NCI-H2227 treated with DMSO at 0.1 percent for 48 hours (cell line): ENCODE data around the gene PIK3R5.
"Not testable (repeated sequence)": the region's sequence is repeated elsewhere in the genome, so short reads cannot be mapped to it uniquely, and the experiment has no call there.

Experiments used
- DNase-seq: peaks from one replicate; lab custom pipeline; 2025; lab: John Stamatoyannopoulos, UW

Gene PIK3R5

DNA sequence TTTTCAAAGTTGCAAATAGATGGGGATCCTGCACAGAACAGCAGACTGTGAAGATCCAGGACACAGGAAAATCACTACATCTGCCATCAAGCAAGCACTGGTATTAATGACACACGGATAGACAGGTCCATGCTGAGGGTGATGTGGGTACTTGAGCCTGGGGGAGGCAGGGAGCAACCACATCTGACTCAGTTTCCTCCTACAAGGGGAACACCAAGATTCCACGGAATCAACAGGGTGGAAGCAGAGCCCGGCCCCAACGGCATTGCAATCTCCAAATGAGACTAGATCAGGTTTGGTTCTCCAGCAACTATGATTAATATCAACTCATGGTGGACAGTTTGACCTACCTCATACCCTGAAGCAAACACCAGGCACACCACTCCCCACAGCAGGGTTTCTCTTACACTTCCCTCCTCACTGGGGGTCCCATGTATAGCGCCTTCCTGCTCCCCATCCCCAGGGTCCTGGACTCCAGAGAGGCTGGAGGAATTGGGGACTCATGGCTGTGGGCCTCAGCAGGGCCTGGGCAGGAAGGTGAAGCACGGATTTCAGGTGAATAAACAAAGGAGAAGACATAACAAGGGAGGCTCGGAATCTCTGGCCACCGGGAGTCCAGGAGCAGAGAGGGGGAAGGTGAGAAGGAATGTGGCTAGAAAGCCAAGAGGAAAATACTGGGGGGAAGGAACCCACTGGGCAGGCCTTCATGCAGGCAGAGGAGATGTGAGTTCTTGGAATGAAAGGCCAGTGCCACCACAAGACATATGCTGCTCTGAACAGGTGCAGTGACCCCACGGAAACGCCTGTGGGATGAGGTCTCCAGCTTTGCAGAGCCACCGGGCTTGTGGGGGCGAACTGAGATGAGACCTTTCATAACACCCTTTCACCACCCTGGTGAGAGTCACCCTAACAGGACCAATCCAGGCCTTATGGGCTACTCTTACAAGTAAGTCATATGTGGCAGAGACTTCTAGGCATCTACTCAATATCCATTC, 68.6 kb downstream of the PIK3R5 start:
- no peak for DNase-seq

DNA sequence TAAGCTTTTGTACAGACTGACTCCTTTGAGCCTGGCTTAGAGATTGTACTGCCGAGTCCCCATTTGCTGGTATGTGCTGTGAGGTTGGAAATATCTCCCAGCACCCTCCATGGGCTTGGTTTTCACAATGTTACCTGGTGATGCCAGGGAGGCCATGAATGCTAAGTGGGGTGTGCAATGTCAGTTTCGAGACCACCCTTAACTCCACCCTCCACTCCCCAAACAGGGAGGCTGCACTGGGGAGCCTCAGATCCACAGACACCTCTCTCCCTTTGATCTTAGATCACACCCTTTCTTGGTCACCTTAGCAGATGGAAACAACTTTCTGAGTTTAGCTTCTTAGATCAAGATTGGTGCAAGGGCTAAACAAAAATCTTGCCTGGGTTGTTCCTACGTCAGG, 69.4 kb downstream of the PIK3R5 start:
- no peak for DNase-seq

DNA sequence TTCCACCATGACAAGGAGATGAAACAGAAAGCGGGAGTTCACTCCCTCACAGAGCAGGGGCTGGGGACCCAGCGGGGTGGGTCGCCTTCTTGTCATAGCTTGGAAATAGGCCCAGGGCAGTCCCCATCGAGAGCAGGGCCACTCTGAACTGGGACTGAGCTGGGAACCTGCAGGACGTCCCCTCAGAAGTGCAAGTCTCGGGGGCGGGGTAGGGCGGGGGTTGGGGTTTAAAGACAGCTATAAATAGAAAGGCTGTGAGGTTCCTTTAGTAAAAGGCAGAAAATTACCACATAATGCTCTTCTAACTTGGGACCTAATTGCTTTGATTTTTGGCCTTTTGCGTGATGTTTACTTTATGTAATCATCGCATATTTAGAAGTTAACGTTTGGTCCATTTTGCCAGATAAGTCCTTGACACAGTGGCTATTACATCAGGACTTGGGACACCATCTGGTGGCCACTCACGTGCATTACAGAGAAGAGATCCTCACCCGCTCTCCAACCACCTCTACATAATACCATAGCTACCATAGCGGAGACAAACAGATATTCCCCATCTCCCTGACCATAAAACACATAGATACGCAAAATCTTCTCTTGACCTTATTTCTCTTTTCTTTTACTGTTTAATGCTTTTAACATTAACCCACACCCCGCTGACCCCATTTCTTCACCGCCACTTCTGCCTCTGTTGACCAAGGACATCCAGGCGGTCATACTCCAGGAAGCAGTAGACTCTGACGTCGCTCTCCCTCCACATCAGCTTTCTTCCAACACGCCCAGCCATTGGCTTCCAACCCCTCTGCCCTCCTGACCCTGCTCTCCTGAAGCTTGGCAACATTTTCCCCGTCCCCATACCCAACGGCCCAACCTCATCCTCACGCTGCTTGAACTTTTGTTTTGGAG, 70.6 kb downstream of the PIK3R5 start:
- DNase-seq, result peak; percentile 14

DNA sequence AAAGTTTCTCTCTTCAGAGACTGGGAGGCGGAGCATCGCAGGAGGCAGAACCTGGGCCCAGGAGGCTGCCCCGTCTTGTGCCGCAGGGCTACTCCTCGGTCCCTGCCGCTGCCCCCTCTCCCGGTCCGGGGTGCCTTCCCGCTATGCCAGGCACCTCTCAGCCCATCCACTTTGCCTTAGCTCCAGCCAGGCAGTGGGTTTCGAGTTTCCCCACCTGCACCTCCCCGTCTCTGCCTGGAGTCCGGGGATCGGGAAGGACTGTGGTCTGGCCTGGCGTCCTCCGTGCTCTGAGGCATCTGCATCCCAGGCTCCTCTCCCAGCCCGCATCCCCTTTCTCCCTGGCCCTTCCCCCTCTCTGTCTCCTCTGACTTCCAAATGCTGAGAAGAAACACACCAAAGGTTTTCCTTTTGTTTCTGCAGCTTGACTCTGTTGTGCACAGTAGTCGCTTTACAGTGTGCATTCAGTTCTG, 71.3 kb downstream of the PIK3R5 start:
- no peak for DNase-seq

DNA sequence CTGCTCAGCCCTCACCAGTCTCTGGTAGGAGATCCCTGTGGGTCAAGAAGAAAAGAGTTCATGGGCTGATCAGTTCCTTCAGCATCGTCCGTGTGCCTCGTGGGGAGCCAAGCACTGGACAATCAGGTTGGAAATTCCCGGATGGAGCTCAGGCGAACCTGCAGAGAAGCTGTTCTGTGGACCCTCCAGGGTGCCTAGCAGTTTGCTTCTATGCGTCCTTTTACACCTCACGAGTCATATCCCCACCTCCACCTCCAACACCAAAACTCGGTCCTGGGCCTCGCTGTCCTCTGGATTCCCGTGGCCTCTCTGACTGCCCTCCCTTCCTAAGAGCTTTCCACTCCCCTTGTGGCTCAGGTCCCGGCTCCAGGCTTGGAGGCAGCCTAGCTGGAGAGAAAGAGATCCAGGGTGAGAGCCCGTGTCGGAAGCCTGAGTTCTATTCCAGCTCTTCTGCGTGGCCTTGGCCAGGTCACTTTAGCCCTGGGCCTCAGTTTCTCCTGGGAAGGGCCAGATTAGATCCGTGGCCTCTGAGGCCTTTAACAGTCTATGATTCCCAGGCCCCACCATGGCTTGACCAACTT, 71.8 kb downstream of the PIK3R5 start:
- no peak for DNase-seq

DNA sequence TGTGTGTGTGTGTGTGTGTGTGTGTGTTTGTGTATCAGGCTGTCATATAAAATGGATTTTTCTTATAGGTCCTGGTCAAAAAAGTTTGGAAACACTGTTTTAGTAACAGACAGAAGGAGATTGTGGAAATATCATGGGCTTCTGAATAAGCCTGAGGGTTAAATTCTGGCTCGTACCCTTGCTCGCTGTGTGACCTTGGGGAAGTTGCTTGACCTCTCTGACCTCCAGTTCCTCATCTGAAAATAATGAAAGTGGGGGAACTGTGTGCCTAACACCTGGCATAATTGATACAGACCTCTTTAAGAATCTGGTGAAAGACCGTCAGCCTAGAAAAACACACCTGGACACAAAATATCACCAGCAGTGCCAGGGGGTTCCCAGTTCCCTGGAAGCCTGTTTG, 72.4 kb downstream of the PIK3R5 start:
- no peak for DNase-seq

DNA sequence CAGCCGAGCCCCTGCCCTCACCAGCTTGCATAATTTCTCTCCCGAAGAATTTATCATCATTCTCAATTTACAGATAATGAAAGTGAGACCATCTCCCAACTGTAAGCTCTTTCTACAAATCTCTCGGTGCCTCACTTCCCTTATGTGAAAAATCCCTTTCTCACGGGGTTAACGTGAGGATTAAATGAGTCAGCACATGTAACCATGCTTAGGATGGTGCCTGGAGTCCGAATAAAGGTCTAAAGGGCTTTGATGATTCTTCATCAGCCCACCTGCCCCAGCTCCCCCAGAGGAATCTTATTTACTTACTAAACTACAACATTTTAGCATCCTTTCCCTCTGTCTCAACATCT, 73.2 kb downstream of the PIK3R5 start:
- no peak for DNase-seq

DNA sequence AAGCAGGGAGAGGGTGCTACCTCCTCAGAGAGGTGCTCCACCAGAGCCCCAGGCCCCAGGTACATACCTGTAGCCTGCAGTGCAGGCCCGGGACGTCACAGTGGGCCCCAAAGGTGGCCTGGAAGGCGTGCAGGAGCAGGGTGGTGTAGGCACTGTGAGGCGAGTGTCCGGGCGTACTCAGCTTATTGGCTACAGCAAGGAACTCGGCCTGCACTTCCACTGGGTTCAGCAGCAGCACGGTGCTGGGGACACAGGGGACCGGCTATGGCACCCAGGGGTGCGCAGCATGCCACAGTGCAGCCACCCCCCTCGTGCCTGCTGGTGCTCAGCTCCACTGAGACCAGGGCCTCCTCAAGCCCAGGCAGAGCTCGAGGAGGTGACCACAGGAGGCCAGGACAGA, 74.8 kb downstream of the PIK3R5 start:
- DNase-seq, result no peak

DNA sequence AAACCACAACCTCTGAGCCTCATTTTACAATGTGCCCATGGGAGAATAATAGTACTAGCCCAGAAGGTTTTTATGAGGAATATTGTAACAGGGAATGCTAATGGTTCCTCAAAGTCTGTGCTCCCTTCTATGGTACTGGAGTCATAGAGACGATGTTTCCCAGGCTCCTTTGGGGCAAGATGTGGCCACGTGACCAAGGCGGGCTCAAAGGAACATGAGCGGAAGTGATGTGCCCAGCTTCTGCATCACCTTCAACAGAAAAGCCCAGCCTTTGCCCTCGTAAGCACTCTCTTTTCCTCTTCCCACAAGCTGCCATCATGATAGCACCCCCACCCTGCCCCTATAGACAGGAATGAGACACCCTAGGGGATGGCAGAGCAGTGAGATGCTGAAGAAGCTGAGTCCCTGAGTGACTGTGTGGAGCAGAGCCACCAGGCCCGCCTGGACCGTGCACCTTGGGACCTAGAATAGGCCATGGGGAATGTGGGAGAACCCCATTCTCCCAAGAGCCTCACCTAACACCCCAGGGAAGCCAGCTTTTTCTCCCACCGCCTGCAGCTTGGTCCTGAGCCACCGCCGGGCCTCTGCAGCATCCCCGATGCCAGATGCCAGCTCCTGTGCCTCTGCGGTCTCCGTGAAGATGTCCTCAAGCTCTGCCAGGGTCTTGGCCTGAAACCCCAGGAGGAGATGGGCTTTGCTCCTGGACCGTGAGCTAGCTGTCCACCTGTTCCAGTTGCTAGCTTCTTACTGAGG, 75.9 kb downstream of the PIK3R5 start:
- DNase-seq, result no peak

DNA sequence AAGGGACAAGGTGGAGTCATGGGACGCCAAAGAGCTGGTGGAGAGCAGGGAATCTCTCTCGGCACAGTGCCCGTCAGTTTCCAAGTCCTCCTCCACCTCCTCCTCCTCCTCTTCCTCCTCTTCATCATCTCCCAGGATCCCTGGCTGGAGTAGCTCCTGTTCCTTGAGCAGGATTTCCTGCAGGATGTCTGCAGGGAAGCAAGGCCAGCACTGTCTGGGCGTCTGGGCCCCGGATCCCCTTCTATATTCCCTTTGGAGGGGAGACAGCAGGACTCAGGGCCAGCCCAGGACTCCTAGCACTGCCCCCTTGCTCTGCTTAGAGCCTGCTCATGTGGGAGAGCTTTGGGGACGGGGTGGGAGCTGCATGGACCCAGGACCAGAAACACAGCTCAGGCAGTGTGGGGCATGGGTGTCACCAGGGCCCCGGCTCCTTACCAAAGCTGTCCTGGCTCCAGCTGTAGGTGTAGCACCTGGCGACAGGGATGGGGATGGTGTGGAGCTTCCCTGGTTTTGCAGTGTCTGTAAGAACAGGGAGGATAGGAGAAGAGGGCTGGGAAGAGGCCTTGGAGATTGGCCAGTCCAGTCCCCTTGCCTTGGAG, 76.7 kb downstream of the PIK3R5 start:
- DNase-seq, result no peak

DNA sequence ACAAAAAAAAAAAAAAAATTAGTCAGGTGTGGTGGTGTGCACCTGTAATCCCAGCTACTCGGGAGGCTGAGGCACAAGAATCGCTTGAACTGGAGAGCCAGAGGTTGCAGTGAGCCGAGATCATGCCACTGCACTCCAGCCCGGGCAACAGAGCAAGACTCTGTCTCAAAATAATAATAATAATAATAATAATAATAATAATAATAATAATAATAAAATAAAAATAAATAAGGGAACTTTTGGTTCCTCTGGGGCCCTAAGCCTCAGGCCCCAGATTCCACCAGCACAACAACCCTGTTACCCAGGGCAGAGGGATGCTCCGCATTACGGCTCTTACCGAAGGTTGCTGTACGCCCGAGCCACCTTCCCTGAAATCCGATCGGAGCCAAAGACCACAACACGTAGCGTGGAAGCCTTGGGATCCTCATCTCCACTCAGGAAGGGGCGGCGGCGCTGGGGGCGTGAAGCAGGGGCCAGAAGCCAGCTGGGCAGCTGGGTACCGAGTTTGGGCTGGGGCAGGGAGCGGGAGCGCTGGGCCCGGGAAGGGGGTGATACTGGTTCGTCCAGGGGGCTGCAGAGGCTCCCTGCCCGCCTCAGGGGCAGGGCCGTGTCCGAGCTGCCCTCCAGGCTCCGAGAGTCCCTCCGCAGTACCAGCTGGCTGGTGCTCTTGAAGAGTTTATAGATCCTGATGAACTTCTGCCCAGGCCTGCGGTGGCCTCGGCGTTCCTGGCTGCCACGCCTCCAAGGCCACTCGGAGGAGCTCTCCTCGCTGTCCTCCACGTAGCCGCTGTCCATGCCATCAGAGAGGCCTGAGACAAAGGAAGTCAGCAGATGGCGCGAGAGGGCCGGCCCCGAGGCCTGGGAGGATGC, 77.4 kb downstream of the PIK3R5 start:
- no peak for DNase-seq

DNA sequence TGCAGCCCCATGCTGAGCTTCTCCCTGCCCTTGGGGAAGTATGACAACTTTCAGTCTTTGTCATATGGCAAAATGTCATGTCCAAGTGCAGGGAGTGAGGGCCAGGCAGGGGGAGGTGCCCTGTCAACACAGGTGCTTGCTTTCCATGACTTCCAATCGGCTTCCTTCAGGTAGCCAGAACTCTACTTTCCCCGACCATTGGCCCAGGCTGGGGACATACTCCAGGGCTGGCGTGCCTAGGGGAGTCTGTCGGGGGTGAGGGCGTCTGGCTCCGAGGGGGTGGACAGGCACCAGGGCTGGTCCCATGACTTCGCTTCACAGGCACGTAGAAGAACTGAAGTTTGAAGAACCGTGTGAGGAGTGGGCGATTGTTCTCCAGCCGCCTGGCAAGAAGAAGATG, 78.2 kb downstream of the PIK3R5 start:
- no peak for DNase-seq

DNA sequence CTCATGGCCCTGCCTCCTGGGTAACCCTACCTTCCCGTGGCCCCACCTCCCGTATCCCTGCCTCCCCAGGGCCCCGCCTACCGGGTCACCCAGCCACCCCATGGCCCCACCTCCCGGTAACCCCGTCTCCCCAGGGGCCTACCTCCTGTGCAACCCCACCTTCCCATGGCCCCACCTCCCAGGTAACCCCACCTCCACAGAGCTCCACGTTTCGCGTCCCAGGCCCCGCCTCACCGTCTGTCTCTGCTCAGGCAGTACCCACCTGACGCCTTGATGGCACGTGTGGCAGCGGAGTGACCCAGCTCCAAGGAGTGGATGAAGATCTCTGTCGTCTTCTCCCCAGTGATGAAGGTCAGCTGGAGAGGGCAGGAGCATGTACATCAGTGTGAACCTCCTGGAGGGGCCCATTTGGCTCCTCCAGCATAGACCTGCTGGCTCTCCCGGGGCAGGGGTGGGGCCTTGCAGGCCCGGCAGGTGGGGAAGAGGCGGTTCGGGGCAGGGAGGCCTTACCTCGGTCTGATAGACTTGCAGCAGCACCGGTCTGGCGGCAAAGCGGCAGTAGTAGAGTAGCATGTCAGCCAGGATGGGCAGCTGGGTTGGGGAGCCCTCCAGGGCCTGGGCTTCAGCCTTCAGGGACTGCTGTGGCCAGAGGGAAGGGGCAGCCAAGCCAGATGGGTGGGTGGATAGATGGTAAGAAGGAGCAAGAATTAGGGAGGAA, 79.4 kb downstream of the PIK3R5 start:
- DNase-seq, result no peak

DNA sequence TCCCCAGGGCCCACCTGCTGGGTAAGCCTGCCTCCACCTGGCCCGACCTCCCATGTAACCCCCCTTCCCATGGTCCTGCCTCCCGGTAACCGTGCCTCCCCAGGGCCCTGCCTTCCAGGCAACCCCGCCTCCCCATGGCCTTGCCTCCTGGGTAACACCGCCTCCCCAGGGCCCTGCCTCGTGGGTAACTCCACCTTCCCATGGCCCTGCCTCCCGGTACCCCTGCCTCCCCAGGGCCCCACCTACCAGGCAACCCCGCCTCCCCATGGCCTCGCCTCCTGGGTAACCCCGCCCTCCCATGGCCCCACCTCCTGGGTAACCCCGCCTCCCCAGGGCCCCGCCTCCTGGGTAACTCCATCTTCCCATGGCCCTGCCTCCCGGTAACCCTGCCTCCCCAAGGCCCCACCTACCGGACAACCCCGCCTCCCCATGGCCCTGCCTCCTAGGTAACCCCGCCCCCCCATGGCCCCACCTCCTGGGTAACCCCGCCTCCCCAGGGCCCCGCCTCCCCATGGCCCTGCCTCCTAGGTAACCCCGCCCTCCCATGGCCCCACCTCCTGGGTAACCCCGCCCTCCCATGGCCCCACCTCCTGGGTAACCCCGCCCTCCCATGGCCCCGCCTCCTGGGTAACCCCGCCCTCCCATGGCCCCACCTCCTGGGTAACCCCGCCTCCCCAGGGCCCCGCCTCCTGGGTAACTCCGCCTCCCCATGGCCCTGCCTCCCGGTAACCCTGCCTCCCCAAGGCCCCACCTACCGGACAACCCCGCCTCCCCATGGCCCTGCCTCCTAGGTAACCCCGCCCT, 80.1 kb downstream of the PIK3R5 start:
- DNase-seq, result not testable (repeated sequence)

DNA sequence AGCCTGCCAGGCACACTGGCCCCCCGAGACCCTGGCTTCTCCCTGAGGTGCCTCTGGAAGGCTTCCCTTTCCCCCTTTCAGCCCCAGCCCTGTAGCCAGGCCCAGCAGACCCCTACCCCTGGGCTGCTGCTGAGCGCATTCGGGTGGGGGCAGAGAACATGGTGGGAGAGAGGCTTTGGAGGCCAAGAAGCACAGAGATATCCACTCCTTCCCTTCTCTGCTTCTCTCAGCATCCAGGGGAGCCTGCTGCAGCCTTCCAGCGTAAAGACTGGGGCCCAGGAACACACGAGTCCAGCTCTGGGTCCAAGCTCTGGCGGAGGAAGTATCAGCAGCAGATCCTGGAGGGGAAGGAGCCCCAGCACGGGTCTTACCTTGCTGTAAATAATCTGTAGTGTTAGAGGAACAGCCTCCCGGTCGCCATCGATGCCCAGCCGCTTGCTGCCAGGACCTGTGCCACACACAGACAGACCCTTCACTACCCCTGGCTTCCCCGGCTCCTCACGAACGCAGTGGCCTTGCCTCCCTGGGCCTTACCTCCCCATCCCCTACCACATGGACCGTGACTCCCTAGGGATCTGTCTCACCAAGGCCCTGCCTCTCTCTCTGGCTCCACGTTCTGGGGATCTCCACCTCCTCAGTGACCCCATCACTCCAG, 81.0 kb downstream of the PIK3R5 start:
- no peak for DNase-seq

DNA sequence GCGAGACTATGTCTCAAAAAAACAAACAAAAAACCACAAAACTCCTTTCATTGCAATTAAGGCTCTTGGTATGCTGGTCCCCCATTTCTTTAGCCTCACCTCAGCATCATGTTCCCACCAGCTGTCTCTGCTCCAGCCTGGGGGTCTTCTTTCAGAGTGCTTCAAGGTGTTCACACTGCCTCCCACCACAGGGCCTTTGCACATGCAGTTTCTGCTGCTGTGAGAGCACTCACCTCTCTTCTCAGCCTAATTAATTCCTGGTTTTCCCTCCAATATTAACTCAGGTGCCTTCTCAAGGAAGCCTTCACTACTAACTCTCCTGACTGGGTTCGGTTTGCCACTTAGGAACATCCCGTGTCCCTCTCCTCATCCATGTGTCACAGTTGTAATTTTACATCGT, 82.2 kb downstream of the PIK3R5 start:
- DNase-seq, result no peak

DNA sequence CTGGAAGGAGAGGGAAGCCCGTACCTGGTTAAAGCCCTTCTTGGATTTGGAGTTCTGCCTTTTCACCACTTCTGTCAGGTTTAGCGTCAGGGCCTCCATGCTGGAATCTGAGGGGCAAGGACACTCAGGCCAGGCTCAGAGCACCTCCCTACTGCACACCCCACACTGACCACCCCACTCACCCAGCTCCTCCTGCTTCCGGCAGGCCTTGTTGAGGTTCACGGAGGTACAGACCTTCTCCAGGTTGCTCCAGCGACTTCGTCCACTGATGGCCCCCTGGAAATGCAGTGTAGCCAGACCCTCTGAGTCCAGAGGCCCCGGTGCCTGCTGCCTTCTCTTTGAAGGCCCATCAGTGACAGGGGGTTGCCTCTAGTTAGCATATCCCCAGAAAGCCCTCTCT, 83.9 kb downstream of the PIK3R5 start:
- no peak for DNase-seq

DNA sequence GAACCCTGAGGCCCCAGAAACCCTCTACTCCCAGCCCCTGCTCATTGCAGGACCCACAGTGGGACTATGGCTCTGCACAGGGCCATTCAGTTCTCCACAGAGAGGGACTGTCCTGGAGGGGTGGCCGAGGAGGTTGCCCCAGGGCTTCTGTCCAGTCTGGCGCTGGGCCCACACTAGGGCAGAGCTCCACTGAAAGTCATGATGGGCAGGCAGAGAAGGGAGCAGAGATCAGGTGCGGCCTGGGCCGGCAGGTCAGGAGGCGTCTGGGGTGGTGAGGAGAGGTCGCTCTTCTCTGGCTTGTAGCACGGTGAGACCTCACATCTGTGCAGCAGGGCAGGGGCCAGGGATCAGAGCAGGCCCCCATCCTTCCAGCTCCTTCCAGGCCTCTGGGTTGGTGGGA, 85.0 kb downstream of the PIK3R5 start:
- DNase-seq, result no peak
